Liver (tissue), 9 donors: ENCODE results near the gene NAA10. TPM values are rescaled to one million over a fixed set of nuclear protein-coding genes. Genes with fewer than 3 reads are reported as not detected.

ENCODE experiments used
- DNase-seq: peaks from one replicate; pipeline ENCODE4 v3.0.0-alpha.2; 2017; ENCODE audit warnings: low spot score
- H3K27ac ChIP-seq, 2 donors: one replicate each; pipeline ENCODE4 v1.7.0; 2013; ENCODE audit warnings: inconsistent platforms in 2 of 2, low read length in 2 of 2, control low read depth in 1 of 2, low read depth in 1 of 2, mild to moderate bottlenecking in 1 of 2
- H3K27me3 ChIP-seq, 4 donors: one replicate each; pipeline versions ENCODE4 v1.6.1 to v1.7.0; 2013; ENCODE audit warnings: low read length in 3 of 4, inconsistent platforms in 1 of 4, mild to moderate bottlenecking in 1 of 4, moderate library complexity in 1 of 4; ENCODE audit not compliant: control insufficient read depth in 4 of 4, insufficient read depth in 4 of 4
- H3K36me3 ChIP-seq, 4 donors: one replicate each; pipeline versions ENCODE4 v1.6.1 to v1.7.0; 2013; ENCODE audit warnings: low read length in 3 of 4, mild to moderate bottlenecking in 3 of 4, low read depth in 1 of 4, moderate library complexity in 1 of 4; ENCODE audit not compliant: control insufficient read depth in 4 of 4, insufficient read depth in 3 of 4
- H3K4me1 ChIP-seq, 4 donors: one replicate each; pipeline versions ENCODE4 v1.6.1 to v1.7.0; 2013; ENCODE audit warnings: low read length in 3 of 4, mild to moderate bottlenecking in 3 of 4, moderate library complexity in 1 of 4; ENCODE audit not compliant: control insufficient read depth in 4 of 4, insufficient read depth in 4 of 4
- H3K4me3 ChIP-seq, 3 donors: one replicate each; pipeline versions ENCODE4 v1.6.1 to v1.7.0; 2013; ENCODE audit warnings: low read length in 3 of 3, control low read depth in 1 of 3, low read depth in 1 of 3, mild to moderate bottlenecking in 1 of 3
- H3K9ac ChIP-seq, 2 donors: one replicate each; pipeline ENCODE4 v1.7.0; 2013; ENCODE audit warnings: low read length in 2 of 2, mild to moderate bottlenecking in 2 of 2, moderate library complexity in 2 of 2, control low read depth in 1 of 2, low read depth in 1 of 2
- H3K9me3 ChIP-seq, 4 donors: one replicate each; pipeline versions ENCODE4 v1.6.1 to v1.7.0; 2013; ENCODE audit warnings: low read length in 3 of 4; ENCODE audit not compliant: control insufficient read depth in 4 of 4
- EGR1 ChIP-seq, 2 donors: IDR thresholded peaks; 2 replicates each; pipeline ENCODE4 v1.6.1; 2016 to 2018; ENCODE audit warnings: antibody characterized with exemption in 2 of 2, low read depth in 2 of 2
- FOXA1 ChIP-seq: IDR thresholded peaks from 2 replicates; pipeline ENCODE4 v1.6.1; 2016; ENCODE audit warnings: antibody characterized with exemption
- FOXA2 ChIP-seq: IDR thresholded peaks from 2 replicates; pipeline ENCODE4 v1.6.1; 2016; ENCODE audit warnings: antibody characterized with exemption
- GABPA ChIP-seq, 2 donors: IDR thresholded peaks in 1 of 2; conservative IDR thresholded peaks in 1 of 2; 2 replicates each; pipeline ENCODE4 v1.6.1; 2016; ENCODE audit warnings: antibody characterized with exemption in 2 of 2, mild to moderate bottlenecking in 1 of 2, moderate library complexity in 1 of 2
- HNF4A ChIP-seq, 2 donors: conservative IDR thresholded peaks; 2 replicates each; pipeline ENCODE4 v1.6.1; 2016; ENCODE audit warnings: antibody characterized with exemption in 2 of 2, mild to moderate bottlenecking in 2 of 2
- HNF4G ChIP-seq: IDR thresholded peaks from 2 replicates; pipeline ENCODE4 v1.6.1; 2016; ENCODE audit warnings: antibody characterized with exemption
- JUND ChIP-seq, 2 donors: IDR thresholded peaks; 2 replicates each; pipeline ENCODE4 v1.6.1; 2016; ENCODE audit warnings: antibody characterized with exemption in 2 of 2
- NR2F2 ChIP-seq: IDR thresholded peaks from 2 replicates; pipeline ENCODE4 v1.6.1; 2016; ENCODE audit warnings: antibody characterized with exemption
- RAD21 ChIP-seq, 2 donors: IDR thresholded peaks; 2 replicates each; pipeline ENCODE4 v1.6.1; 2016; ENCODE audit warnings: antibody characterized with exemption in 2 of 2, mild to moderate bottlenecking in 2 of 2
- RXRA ChIP-seq, 2 donors: IDR thresholded peaks; 2 replicates each; pipeline ENCODE4 v1.6.1; 2017 to 2018; ENCODE audit warnings: antibody characterized with exemption in 2 of 2, mild to moderate bottlenecking in 1 of 2
- SP1 ChIP-seq: IDR thresholded peaks from 2 replicates; pipeline ENCODE4 v1.6.1; 2018; ENCODE audit warnings: antibody characterized with exemption, mild to moderate bottlenecking
- TAF1 ChIP-seq: conservative IDR thresholded peaks from 2 replicates; pipeline ENCODE4 v1.6.1; 2016; ENCODE audit warnings: antibody characterized with exemption, mild to moderate bottlenecking
- YY1 ChIP-seq: IDR thresholded peaks from 2 replicates; pipeline ENCODE4 v1.6.1; 2016; ENCODE audit warnings: antibody characterized with exemption, mild to moderate bottlenecking
- WGBS: extraction: QIAGEN DNeasy Blood & Tissue Kit; methylation state at CpG from one replicate; pipeline ENCODE4 v1.1.7; 2013; 5-methylcytosine and 5-hydroxymethylcytosine counted together
- polyA plus RNA-seq, 2 donors: library from polyadenylated mRNA; stranded (reverse) in 1 of 2; unstranded in 1 of 2; fragments of 200-250 nt in 1 of 2; fragments of >200 nt in 1 of 2; fragmentation: Nextera tagmentation in 1 of 2; extraction: Ambion mirVana in 1 of 2; gene quantifications; one replicate each; pipeline versions ENCODE4 v1.2.1 to v1.2.3, GENCODE V29; 2013 to 2015
- total RNA-seq, 2 donors: library from RNA; depleted of rRNA; stranded (reverse); fragments of >200 nt; gene quantifications; one replicate each; pipeline ENCODE4 v1.2.3, GENCODE V29; 2014
- TF ChIP-seq, protein P1 (sequence below): IDR thresholded peaks from 2 replicates; pipeline ENCODE4 v1.6.1; 2016; ENCODE audit warnings: antibody characterized with exemption
- TF ChIP-seq, protein P2 (sequence below): IDR thresholded peaks from 2 replicates; pipeline ENCODE4 v1.6.1; 2016; ENCODE audit warnings: antibody characterized with exemption
- TF ChIP-seq, protein P3 (sequence below): IDR thresholded peaks from 2 replicates; pipeline ENCODE4 v1.6.1; 2016; ENCODE audit warnings: antibody characterized with exemption, mild to moderate bottlenecking
- TF ChIP-seq, protein P4 (sequence below): fragments of 150-350 bp; IDR thresholded peaks from 2 replicates; pipeline ENCODE4 v1.5.1; 2017; ENCODE audit warnings: improper control_type of control experiment, low read depth, low read length; ENCODE audit not compliant: missing input control
- TF ChIP-seq, protein P5 (sequence below): IDR thresholded peaks from 2 replicates; pipeline ENCODE4 v1.6.1; 2016; ENCODE audit warnings: antibody characterized with exemption
- donor health status: healthy.
- donor health status: healthy.
- donor health status: healthy.
- donor health status: healthy.
- donor health status: healthy.

Gene NAA10
- total and polyA plus RNA-seq, 4 donors: 20.5 to 58.8 (median 44.4) TPM

DNA sequence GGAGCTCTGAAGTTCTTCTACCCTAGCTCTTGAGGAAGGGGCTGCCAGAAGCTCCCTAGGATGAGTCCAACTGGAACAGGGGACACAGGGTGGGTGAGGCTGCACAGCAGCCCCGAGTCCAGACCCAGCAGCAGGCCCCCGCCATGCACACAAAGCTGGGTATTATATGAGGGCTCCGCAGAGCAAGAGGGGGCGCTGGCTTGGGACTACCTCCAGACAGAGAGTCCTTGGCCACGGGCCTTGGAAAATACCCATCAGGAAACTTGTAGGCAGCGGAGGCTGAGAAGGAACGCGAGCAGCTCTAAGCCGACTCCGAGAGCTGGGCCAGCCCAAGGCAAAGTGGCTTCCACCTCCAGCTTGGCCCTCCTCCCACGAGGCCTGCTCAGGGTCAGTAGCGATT, 28.7 kb upstream of the NAA10 start:
- no peak for TF ChIP-seq FOXA2
- no peak for TF ChIP-seq HNF4G
- TF ChIP-seq, protein P1, sequence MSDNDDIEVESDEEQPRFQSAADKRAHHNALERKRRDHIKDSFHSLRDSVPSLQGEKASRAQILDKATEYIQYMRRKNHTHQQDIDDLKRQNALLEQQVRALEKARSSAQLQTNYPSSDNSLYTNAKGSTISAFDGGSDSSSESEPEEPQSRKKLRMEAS: no peak
- TF ChIP-seq HNF4A (conservative IDR thresholded peaks at IDR 0.05): no peak
- TF ChIP-seq, protein P2, sequence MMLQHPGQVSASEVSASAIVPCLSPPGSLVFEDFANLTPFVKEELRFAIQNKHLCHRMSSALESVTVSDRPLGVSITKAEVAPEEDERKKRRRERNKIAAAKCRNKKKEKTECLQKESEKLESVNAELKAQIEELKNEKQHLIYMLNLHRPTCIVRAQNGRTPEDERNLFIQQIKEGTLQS: no peak
- no peak for TF ChIP-seq TAF1
- no peak for TF ChIP-seq GABPA (IDR thresholded peaks at IDR 0.05 in 1 of 2, conservative IDR thresholded peaks at IDR 0.05 in 1 of 2)
- TF ChIP-seq RAD21 (IDR thresholded peaks at IDR 0.05): no peak
- peaks cover 12 to 58% (median 27%) of the 10 kb centered on the region in 4 donors for H3K36me3 ChIP-seq

DNA sequence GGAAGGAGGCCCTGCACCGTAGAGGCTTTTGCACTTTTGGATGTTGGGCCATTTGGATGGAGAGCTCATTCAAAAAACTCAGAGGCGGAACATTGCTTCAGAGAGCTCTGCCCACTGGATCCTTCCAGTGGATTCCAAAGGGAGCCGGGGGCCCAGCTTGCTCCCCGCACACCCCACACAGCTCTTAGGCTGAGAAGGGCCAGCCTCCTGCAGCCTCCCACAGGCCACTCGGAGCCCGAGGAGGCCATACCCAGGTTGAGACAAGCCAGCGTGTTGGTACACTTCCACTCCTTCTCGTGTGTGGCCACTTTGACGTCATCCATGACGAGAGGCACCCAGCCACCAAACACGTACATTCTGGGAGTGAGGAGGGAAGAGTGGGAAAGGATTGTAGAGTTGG, 26.5 kb upstream of the NAA10 start:
- no peak overlapping the region for H3K27ac ChIP-seq
- no peaks in the 10 kb centered on the region for H3K27me3 ChIP-seq
- 91% methylated on average over 11 of the region's 11 CpGs for WGBS
- H3K4me1 ChIP-seq: peaks cover 0 to 13% (median 6%) of the 10 kb centered on the region in 4 donors
- TF ChIP-seq HNF4G: no peak
- TF ChIP-seq FOXA1: no peak
- TF ChIP-seq, protein P3, sequence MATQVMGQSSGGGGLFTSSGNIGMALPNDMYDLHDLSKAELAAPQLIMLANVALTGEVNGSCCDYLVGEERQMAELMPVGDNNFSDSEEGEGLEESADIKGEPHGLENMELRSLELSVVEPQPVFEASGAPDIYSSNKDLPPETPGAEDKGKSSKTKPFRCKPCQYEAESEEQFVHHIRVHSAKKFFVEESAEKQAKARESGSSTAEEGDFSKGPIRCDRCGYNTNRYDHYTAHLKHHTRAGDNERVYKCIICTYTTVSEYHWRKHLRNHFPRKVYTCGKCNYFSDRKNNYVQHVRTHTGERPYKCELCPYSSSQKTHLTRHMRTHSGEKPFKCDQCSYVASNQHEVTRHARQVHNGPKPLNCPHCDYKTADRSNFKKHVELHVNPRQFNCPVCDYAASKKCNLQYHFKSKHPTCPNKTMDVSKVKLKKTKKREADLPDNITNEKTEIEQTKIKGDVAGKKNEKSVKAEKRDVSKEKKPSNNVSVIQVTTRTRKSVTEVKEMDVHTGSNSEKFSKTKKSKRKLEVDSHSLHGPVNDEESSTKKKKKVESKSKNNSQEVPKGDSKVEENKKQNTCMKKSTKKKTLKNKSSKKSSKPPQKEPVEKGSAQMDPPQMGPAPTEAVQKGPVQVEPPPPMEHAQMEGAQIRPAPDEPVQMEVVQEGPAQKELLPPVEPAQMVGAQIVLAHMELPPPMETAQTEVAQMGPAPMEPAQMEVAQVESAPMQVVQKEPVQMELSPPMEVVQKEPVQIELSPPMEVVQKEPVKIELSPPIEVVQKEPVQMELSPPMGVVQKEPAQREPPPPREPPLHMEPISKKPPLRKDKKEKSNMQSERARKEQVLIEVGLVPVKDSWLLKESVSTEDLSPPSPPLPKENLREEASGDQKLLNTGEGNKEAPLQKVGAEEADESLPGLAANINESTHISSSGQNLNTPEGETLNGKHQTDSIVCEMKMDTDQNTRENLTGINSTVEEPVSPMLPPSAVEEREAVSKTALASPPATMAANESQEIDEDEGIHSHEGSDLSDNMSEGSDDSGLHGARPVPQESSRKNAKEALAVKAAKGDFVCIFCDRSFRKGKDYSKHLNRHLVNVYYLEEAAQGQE: no peak
- no peak for TF ChIP-seq EGR1 (IDR thresholded peaks at IDR 0.05; ENCODE audit: low read depth in 2 of 2)
- TF ChIP-seq, protein P1: no peak
- TF ChIP-seq, protein P4, sequence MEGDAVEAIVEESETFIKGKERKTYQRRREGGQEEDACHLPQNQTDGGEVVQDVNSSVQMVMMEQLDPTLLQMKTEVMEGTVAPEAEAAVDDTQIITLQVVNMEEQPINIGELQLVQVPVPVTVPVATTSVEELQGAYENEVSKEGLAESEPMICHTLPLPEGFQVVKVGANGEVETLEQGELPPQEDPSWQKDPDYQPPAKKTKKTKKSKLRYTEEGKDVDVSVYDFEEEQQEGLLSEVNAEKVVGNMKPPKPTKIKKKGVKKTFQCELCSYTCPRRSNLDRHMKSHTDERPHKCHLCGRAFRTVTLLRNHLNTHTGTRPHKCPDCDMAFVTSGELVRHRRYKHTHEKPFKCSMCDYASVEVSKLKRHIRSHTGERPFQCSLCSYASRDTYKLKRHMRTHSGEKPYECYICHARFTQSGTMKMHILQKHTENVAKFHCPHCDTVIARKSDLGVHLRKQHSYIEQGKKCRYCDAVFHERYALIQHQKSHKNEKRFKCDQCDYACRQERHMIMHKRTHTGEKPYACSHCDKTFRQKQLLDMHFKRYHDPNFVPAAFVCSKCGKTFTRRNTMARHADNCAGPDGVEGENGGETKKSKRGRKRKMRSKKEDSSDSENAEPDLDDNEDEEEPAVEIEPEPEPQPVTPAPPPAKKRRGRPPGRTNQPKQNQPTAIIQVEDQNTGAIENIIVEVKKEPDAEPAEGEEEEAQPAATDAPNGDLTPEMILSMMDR: no peak
- no peak for TF ChIP-seq SP1
- TF ChIP-seq RXRA (IDR thresholded peaks at IDR 0.05): no peak
- no peak for TF ChIP-seq TAF1
- no peak for TF ChIP-seq NR2F2
- TF ChIP-seq RAD21 (IDR thresholded peaks at IDR 0.05): no peak
- no peak for TF ChIP-seq GABPA (IDR thresholded peaks at IDR 0.05 in 1 of 2, conservative IDR thresholded peaks at IDR 0.05 in 1 of 2)
- no peak for TF ChIP-seq YY1
- no peak for TF ChIP-seq FOXA2
- TF ChIP-seq JUND (IDR thresholded peaks at IDR 0.05): no peak
- TF ChIP-seq, protein P2: no peak
- TF ChIP-seq, protein P5, sequence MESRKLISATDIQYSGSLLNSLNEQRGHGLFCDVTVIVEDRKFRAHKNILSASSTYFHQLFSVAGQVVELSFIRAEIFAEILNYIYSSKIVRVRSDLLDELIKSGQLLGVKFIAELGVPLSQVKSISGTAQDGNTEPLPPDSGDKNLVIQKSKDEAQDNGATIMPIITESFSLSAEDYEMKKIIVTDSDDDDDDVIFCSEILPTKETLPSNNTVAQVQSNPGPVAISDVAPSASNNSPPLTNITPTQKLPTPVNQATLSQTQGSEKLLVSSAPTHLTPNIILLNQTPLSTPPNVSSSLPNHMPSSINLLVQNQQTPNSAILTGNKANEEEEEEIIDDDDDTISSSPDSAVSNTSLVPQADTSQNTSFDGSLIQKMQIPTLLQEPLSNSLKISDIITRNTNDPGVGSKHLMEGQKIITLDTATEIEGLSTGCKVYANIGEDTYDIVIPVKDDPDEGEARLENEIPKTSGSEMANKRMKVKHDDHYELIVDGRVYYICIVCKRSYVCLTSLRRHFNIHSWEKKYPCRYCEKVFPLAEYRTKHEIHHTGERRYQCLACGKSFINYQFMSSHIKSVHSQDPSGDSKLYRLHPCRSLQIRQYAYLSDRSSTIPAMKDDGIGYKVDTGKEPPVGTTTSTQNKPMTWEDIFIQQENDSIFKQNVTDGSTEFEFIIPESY: no peak
- no peak for TF ChIP-seq HNF4A (conservative IDR thresholded peaks at IDR 0.05)
- no peak for DNase-seq
- H3K36me3 ChIP-seq: peaks cover 21 to 80% (median 40%) of the 10 kb centered on the region in 4 donors
- H3K9me3 ChIP-seq: no peaks in the 10 kb centered on the region
- no peak overlapping the region for H3K4me3 ChIP-seq
- H3K9ac ChIP-seq: no peak overlapping the region

More for the DNA sequence above, 28.7 kb upstream of the NAA10 start:
- no peak for DNase-seq
- no peaks in the 10 kb centered on the region for H3K27me3 ChIP-seq
- H3K4me1 ChIP-seq: peaks cover under 1 to 35% (median 28%) of the 10 kb centered on the region in 4 donors
- no peak overlapping the region for H3K4me3 ChIP-seq
- H3K9ac ChIP-seq: no peak overlapping the region
- WGBS: 94% methylated on average over 12 of the region's 12 CpGs
- H3K9me3 ChIP-seq: no peaks in the 10 kb centered on the region
- no peak overlapping the region for H3K27ac ChIP-seq
